BJ (cell line): ENCODE measurements around the gene SPNS3. TPM values are rescaled to one million over a fixed set of nuclear protein-coding genes. Genes with fewer than 3 reads are reported as not detected.

Experiments
- CTCF ChIA-PET: fragments of 350-600 bp; formaldehyde crosslinking; extraction: SDS; loops from one replicate; lab custom pipeline; 2021; ENCODE audit warnings: antibody characterized with exemption, inconsistent platforms; lab: Yijun Ruan, JAX
- POLR2A ChIA-PET: fragments of 300-600 bp; sonication (Branson Sonifier 250); formaldehyde crosslinking; extraction: SDS; loops from one replicate; lab custom pipeline; 2021; ENCODE audit warnings: antibody characterized with exemption; lab: Charles Lee
- DNase-seq: peaks from one replicate; pipeline ENCODE4 v3.0.0-alpha.2; 2011; ENCODE audit warnings: low read depth
- H3K27me3 ChIP-seq: 2 replicates; pipeline ENCODE4 v1.6.0; 2011; ENCODE audit warnings: low read length; ENCODE audit not compliant: control insufficient read depth, insufficient read depth
- H3K36me3 ChIP-seq: 2 replicates; pipeline ENCODE4 v1.5.1; 2011; ENCODE audit warnings: low read length; ENCODE audit not compliant: control insufficient read depth, insufficient read depth
- H3K4me3 ChIP-seq: 2 replicates; pipeline ENCODE4 v1.5.1; 2011; ENCODE audit warnings: low read depth, mild to moderate bottlenecking, control low read depth, low read length
- polyA plus RNA-seq: library from polyadenylated mRNA; depleted of rRNA; stranded (reverse); fragments of >200 nt; gene quantifications from 2 replicates; pipeline ENCODE4 v1.2.3, GENCODE V29; 2011
- TF ChIP-seq, protein P1 (sequence below): IDR thresholded peaks from 2 replicates; pipeline ENCODE4 v1.5.1; 2011; ENCODE audit warnings: low read depth, mild to moderate bottlenecking, control low read depth, inconsistent platforms, low read length, moderate library complexity; ENCODE audit not compliant: insufficient read depth

The SPNS3 gene
- polyA plus RNA-seq, 1 experiment: not detected

DNA sequence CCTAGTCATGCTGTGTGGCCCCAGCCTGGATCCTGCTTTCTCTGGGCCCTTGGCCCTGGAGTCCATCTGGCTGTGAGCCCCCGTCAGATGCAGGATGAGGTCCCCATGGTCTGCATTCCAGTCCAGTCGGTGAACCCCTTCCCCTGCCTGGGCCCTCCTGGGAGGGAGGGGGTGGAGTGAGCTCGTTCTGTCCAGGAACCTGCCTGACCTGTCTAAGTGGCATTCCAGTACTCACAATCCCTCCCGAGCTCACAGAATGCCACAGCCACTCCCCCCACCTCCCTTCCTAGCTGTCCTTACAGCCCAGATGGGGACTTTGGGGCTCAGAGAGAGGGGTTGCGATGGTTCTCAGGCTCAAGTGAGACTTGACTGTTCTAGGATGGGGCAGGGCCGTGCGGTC, 80.5 kb downstream of the SPNS3 start:
- TF ChIP-seq, protein P1, sequence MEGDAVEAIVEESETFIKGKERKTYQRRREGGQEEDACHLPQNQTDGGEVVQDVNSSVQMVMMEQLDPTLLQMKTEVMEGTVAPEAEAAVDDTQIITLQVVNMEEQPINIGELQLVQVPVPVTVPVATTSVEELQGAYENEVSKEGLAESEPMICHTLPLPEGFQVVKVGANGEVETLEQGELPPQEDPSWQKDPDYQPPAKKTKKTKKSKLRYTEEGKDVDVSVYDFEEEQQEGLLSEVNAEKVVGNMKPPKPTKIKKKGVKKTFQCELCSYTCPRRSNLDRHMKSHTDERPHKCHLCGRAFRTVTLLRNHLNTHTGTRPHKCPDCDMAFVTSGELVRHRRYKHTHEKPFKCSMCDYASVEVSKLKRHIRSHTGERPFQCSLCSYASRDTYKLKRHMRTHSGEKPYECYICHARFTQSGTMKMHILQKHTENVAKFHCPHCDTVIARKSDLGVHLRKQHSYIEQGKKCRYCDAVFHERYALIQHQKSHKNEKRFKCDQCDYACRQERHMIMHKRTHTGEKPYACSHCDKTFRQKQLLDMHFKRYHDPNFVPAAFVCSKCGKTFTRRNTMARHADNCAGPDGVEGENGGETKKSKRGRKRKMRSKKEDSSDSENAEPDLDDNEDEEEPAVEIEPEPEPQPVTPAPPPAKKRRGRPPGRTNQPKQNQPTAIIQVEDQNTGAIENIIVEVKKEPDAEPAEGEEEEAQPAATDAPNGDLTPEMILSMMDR: no peak
- DNase-seq: no peak
- ChIA-PET POLR2A (no interaction called here), CTCF (no interaction called here)
- H3K27me3 ChIP-seq: peaks cover 21% of the 10 kb centered on the region
- no peaks in the 10 kb centered on the region for H3K36me3 ChIP-seq
- H3K4me3 ChIP-seq: no peak overlapping the region

DNA sequence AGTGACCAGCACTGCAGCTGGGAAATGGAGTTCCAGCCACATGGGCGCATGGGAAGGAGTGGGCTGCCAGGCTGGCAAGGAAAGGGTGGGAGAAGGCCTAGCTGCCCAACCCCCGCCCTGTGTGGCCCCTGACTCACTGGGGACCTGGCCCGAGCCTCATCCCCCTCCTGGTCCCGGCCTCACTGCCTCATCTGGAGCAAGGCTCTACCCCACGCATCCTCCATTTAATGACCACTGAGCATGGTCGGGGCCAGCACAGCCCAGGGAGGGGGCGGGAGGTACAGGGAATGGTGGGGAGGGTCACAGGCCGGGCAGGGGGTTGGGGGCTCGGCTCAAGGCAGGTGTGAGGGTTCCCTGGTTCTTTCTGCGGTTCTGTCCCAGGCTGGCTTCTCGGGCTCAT, 81.0 kb downstream of the SPNS3 start:
- no peak overlapping the region for H3K4me3 ChIP-seq
- H3K27me3 ChIP-seq: peaks cover 20% of the 10 kb centered on the region
- DNase-seq: no peak
- TF ChIP-seq, protein P1: no peak
- POLR2A ChIA-PET: no interaction called here
- H3K36me3 ChIP-seq: no peaks in the 10 kb centered on the region
- CTCF ChIA-PET: no interaction called here

DNA sequence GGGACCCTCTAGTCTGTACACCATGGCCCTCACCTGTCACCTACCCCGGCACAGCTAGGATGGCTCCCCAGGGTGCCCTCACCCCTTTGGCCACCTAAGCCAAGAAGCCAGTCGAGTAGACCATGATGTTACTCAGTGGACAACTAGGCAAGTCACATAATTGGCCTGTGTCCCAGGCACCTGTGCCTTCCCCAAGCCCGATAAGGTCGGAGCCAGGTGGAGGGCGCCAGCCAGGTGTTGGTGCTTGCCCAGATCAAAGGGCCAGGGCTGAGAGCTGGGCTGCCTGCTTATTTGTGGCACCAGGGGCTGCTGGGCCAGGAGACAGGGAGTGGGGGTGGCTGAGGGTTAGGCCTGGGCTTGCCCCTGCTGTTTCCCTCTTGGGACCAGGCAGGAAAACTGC, 81.8 kb downstream of the SPNS3 start:
- DNase-seq: no peak
- POLR2A ChIA-PET: no interaction called here
- TF ChIP-seq, protein P1: no peak
- H3K4me3 ChIP-seq: no peak overlapping the region
- CTCF ChIA-PET: no interaction called here
- H3K36me3 ChIP-seq: no peaks in the 10 kb centered on the region
- H3K27me3 ChIP-seq: peaks cover 16% of the 10 kb centered on the region

DNA sequence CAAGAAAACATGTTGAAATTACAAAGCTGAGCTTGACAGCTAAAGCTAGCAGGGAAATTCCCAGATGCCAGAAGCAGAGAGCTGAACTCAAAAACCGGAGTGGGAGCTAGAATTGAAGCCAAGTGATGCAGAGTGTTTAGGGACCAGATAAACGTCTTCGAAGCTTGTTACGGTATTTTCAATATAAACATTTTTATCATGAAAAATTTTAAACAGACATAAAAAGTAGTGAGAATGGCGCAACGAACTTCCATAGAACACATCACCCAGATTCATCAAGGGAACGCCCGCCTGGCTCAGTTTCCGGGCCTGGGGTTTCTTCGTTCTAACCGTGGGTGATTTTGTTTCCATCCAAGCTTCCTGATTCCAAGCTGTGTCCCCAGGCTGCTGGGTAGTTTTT, 83.0 kb downstream of the SPNS3 start:
- DNase-seq: no peak
- TF ChIP-seq, protein P1: no peak
- POLR2A ChIA-PET: no interaction called here
- Histone ChIP-seq H3K4me3 (no peak overlapping the region), H3K27me3 (peaks cover 10% of the 10 kb centered on the region), H3K36me3 (no peaks in the 10 kb centered on the region)
- CTCF ChIA-PET: interaction anchor here (0.6 kb wide), 1 partner anchor 19 kb away, joined by 3 read pairs; no protein-coding TSS in a partner anchor

DNA sequence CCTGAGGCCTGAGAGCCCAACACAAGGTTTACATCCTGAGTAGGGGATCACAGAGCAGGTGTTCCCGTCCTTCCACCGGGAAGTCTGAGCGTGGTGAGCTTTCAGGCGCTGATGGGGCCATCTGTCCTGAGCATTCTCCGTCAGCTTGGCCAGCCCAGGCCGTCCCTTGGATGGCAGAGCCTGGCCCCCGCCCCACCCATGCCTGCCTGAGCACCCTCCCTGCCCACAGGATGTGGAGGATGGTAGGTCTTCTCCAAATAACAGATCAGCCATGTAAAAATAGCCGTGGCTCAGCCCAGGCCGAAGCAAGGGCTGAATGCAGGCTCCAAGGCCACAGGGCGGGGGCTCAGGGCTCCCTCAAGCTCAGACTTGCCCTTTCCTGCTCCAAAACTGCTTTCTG, 85.2 kb downstream of the SPNS3 start:
- TF ChIP-seq, protein P1: no peak
- DNase-seq: no peak
- ChIA-PET POLR2A (no interaction called here), CTCF (interaction anchor here (0.9 to 1.3 kb wide), 2 partner anchors 12 to 46 kb away, joined by 3 to 4 read pairs; no protein-coding TSS in a partner anchor)
- H3K4me3 ChIP-seq: no peak overlapping the region
- no peaks in the 10 kb centered on the region for H3K36me3 ChIP-seq
- H3K27me3 ChIP-seq: peaks cover 10% of the 10 kb centered on the region
